K562 (cell line): ENCODE results near the gene GLIPR2. TPM values are rescaled to one million over a fixed set of nuclear protein-coding genes. Genes with fewer than 3 reads are reported as not detected.
A peak's percentile ranks its signal among the peaks of the same experiment; 100 is the strongest.

Experiments used
- C11orf30 ChIP-seq: fragments of 450-650 bp; IDR thresholded peaks from 2 replicates; pipeline ENCODE4 v1.6.1; 2016; ENCODE audit warnings: low read depth, mild to moderate bottlenecking
- CSDE1 ChIP-seq, 2 experiments: fragments of 450-650 bp; IDR thresholded peaks; 2 replicates each; pipeline ENCODE4 v1.6.1; 2016; ENCODE audit warnings: mild to moderate bottlenecking in 1 of 2
- ELK1 ChIP-seq: sonication (generic); formaldehyde crosslinking; IDR thresholded peaks from 2 replicates; pipeline ENCODE4 v1.8.1; 2022; ENCODE audit warnings: missing genetic modification reagents
- JUNB ChIP-seq: fragments of 450-650 bp; formaldehyde crosslinking; conservative IDR thresholded peaks from 2 replicates; pipeline ENCODE4 v1.4.0; 2020; ENCODE audit warnings: mild to moderate bottlenecking
- JUND ChIP-seq, 2 experiments: IDR thresholded peaks; 2 replicates in 1 of 2; 3 replicates in 1 of 2; pipeline ENCODE4 v1.6.1; 2011; ENCODE audit warnings: borderline replicate concordance in 2 of 2, low read depth in 2 of 2, low read length in 2 of 2, improper control_type of control experiment in 1 of 2, missing biosample characterization in 1 of 2, missing genetic modification characterization in 1 of 2, missing genetic modification reagents in 1 of 2
- KAT2B ChIP-seq: IDR thresholded peaks from one replicate; pipeline ENCODE4 v1.6.1; 2012; ENCODE audit warnings: low read depth, mild to moderate bottlenecking, control low read depth, inconsistent platforms, low read length, moderate library complexity
- KHSRP ChIP-seq: fragments of 450-650 bp; IDR thresholded peaks from 2 replicates; pipeline ENCODE4 v1.6.1; 2017
- NFE2 ChIP-seq: IDR thresholded peaks from 2 replicates; pipeline ENCODE4 v1.6.1; 2014; ENCODE audit warnings: antibody characterized with exemption, low read depth
- NR2F6 ChIP-seq: fragments of 450-650 bp; formaldehyde crosslinking; IDR thresholded peaks from 2 replicates; pipeline ENCODE4 v1.4.0; 2020; ENCODE audit warnings: mild to moderate bottlenecking
- POLR2A ChIP-seq: fragments of 450-650 bp; conservative IDR thresholded peaks from 2 replicates; pipeline ENCODE4 v1.6.1; 2016
- RFX5 ChIP-seq: IDR thresholded peaks from 2 replicates; pipeline ENCODE4 v1.6.1; 2011; ENCODE audit warnings: low read depth, mild to moderate bottlenecking, improper control_type of control experiment, low read length
- SPI1 ChIP-seq: IDR thresholded peaks from 2 replicates; pipeline ENCODE4 v1.6.1; 2011; ENCODE audit warnings: low read depth, low read length, control low read depth, borderline replicate concordance
- SRSF7 ChIP-seq: fragments of 200-400 bp; formaldehyde crosslinking; optimal IDR thresholded peaks from 2 replicates; pipeline ENCODE3; 2017; ENCODE audit warnings: mild to moderate bottlenecking, low read depth, low read length
- ZBTB40 ChIP-seq, 2 experiments: fragments of 450-650 bp in 1 of 2; sonication (generic) in 1 of 2; formaldehyde crosslinking in 1 of 2; IDR thresholded peaks; 2 replicates each; pipeline versions ENCODE4 v1.7.1 to v1.9.0; 2016 to 2022; ENCODE audit warnings: inconsistent platforms in 1 of 2, mild to moderate bottlenecking in 1 of 2, missing genetic modification reagents in 1 of 2
- ZBTB8A ChIP-seq: fragments of 450-650 bp; IDR thresholded peaks from 2 replicates; pipeline ENCODE4 v1.6.1; 2018; ENCODE audit warnings: mild to moderate bottlenecking, moderate library complexity; ENCODE audit not compliant: partially characterized antibody
- ZNF165 ChIP-seq: fragments of 250-450 bp; sonication (Bioruptor Pico); IDR thresholded peaks from 2 replicates; pipeline ENCODE4 v1.4.0; 2020; ENCODE audit warnings: borderline replicate concordance
- ZNF551 ChIP-seq: fragments of 250-450 bp; sonication (Bioruptor Pico); IDR thresholded peaks from 2 replicates; pipeline ENCODE4 v1.5.0; 2021; ENCODE audit warnings: mild to moderate bottlenecking, moderate library complexity
- ZNF707 ChIP-seq: fragments of 250-450 bp; sonication (Bioruptor Pico); conservative IDR thresholded peaks from 2 replicates; pipeline ENCODE4 v1.8.0; 2022; ENCODE audit warnings: inconsistent platforms, mild to moderate bottlenecking, moderate library complexity
- polyA plus RNA-seq, 8 experiments: library from polyadenylated mRNA; depleted of rRNA in 4 of 8; stranded (reverse) in 5 of 8; unstranded in 3 of 8; fragments of >200 nt; fragmentation: Nextera tagmentation in 2 of 8; fragmentation: Illumina TruSeq in 1 of 8; extraction: Ambion mirVana in 2 of 8; extraction: Trizol in 1 of 8; gene quantifications; 2 replicates each; pipeline versions ENCODE4 v1.2.1 to v1.2.3, GENCODE V29; 2011 to 2014; ENCODE audit warnings: inconsistent platforms in 1 of 8, missing spikeins in 1 of 8
- total RNA-seq, 7 experiments: library from RNA; depleted of rRNA in 6 of 7; stranded (reverse); fragments of >200 nt in 6 of 7; fragmentation: Illumina TruSeq in 2 of 7; extraction: Trizol in 2 of 7; gene quantifications; 2 replicates each; pipeline versions ENCODE4 v1.2.1 to v1.2.3, GENCODE V29; 2011 to 2021; ENCODE audit warnings: low replicate concordance in 1 of 7
- TF ChIP-seq, protein P1 (sequence below): fragments of 250-450 bp; sonication (Bioruptor Pico); IDR thresholded peaks from 2 replicates; pipeline ENCODE4 v1.5.0; 2020; ENCODE audit warnings: mild to moderate bottlenecking

The GLIPR2 gene
- total and polyA plus RNA-seq, 9 of the 15 experiments (the other 6 are each of a cell fraction or from before 2014, with no cell fraction given): 1.4 to 8.8 (median 2.9) TPM

DNA sequence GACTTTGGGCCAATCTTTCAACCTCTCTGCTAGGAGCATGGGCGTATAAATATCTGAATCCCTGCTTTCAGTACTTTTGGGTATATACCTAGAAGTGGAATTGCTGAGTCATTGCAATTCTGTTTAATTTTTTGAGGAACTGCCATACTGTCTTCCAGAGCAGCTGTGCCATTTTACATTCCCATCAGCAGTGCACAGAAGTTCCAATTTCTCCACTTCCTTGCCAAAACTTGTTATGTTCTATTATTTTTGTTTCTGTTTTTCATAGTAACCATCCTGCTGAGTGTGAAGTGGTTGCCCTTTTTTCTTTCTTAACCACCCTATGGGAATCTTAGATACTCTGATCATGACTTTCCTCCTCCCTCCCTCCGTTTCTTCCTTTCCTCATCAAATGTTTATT lies 21.6 kb downstream of the GLIPR2 start (continued):
- TF ChIP-seq, protein P1, sequence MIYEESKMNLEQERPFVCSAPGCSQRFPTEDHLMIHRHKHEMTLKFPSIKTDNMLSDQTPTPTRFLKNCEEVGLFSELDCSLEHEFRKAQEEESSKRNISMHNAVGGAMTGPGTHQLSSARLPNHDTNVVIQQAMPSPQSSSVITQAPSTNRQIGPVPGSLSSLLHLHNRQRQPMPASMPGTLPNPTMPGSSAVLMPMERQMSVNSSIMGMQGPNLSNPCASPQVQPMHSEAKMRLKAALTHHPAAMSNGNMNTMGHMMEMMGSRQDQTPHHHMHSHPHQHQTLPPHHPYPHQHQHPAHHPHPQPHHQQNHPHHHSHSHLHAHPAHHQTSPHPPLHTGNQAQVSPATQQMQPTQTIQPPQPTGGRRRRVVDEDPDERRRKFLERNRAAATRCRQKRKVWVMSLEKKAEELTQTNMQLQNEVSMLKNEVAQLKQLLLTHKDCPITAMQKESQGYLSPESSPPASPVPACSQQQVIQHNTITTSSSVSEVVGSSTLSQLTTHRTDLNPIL (CRISPR knock-in tag): no peak
- TF ChIP-seq ELK1 (CRISPR knock-in tag): no peak
- TF ChIP-seq ZNF551 (CRISPR knock-in tag): no peak
- no peak for TF ChIP-seq ZNF707 (CRISPR knock-in tag)
- no peak for TF ChIP-seq JUND (IDR thresholded peaks at IDR 0.05; ENCODE audit: borderline replicate concordance, low read depth, low read length)
- no peak for TF ChIP-seq JUND (tag; IDR thresholded peaks at IDR 0.05; ENCODE audit: borderline replicate concordance, low read depth, low read length)
- TF ChIP-seq NFE2: peak; percentile 86
- TF ChIP-seq POLR2A: no peak
- TF ChIP-seq KAT2B: no peak
- peak; percentile 92 for TF ChIP-seq C11orf30
- no peak for TF ChIP-seq JUNB (CRISPR knock-in tag)
- TF ChIP-seq ZBTB40 (IDR thresholded peaks at IDR 0.05): no peak
- TF ChIP-seq ZBTB40 (CRISPR knock-in tag; IDR thresholded peaks at IDR 0.05): no peak
- TF ChIP-seq RFX5: no peak
- no peak for TF ChIP-seq SRSF7
- no peak for TF ChIP-seq ZNF165
- TF ChIP-seq NR2F6 (CRISPR knock-in tag): no peak
- TF ChIP-seq SPI1: peak; percentile 66; the same call in 1 of the 2 replicates
- no peak for TF ChIP-seq CSDE1 (IDR thresholded peaks at IDR 0.05)
- TF ChIP-seq ZBTB8A: no peak
- no peak for TF ChIP-seq KHSRP
